Activated T-helper 9 cell treated with anti-CD3 and anti-CD28 coated beads, Interleukin-2, amount 50 U/mL, for 16 hours (primary cell): ENCODE measurements around the gene NUP35.

ENCODE experiments used
- DNase-seq: peaks from one replicate; pipeline ENCODE4 v3.0.0-alpha.2; 2020; ENCODE audit warnings: low read depth

NUP35 gene

DNA sequence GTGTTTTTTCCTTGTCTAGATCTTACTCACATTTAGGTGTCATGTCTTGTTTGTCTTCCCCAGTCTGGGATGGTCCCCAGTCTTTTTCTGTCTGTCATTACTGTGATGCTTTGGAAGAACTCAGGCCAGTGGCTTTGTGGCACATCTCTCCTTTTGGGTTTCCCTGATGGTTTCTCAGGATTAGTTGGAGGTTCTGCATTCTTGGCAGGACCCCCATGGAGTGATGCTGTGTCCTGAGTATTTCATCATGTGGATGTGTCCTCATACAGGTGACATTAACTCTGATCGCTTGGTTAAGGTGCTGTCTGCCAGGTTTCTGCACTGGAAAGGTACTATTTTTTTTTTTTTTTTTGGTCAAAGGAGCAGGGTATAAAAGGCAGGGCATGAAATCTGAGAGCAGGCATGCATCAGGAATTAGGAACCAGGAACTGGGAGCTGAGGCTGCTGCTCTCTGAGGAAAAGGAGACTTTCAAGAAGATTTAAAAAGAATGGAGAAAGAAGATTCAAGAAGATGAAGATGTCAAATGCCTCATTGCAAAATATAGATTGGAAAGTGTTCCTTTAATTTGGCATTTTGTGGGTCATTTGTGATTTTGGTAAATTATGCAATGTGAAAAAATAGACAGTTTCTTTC lies 85.3 kb downstream of the NUP35 start:
- no peak for DNase-seq
